GM06990 (cell line): ENCODE measurements around the gene YARS1.

Experiments
- DNase-seq: peaks from one replicate; pipeline ENCODE4 v3.0.0-alpha.2; 2011; ENCODE audit not compliant: insufficient read length; ENCODE audit errors: extremely low read depth
- H3K27me3 ChIP-seq: replicated peaks from 2 replicates; pipeline ENCODE4 v1.6.0; 2011; ENCODE audit warnings: low read length; ENCODE audit not compliant: control insufficient read depth, insufficient read depth
- H3K36me3 ChIP-seq: 2 replicates; pipeline ENCODE4 v1.5.1; 2011; ENCODE audit warnings: low read length; ENCODE audit not compliant: control insufficient read depth, insufficient read depth
- H3K4me3 ChIP-seq: replicated peaks from 2 replicates; pipeline ENCODE4 v1.5.1; 2011; ENCODE audit warnings: low read depth, mild to moderate bottlenecking, control low read depth, low read length
- TF ChIP-seq, protein P1 (sequence below): IDR thresholded peaks from 2 replicates; pipeline ENCODE4 v1.5.1; 2011; ENCODE audit warnings: low read length, control low read depth, mild to moderate bottlenecking, inconsistent platforms; ENCODE audit not compliant: insufficient read depth, poor library complexity, severe bottlenecking

The YARS1 gene

DNA sequence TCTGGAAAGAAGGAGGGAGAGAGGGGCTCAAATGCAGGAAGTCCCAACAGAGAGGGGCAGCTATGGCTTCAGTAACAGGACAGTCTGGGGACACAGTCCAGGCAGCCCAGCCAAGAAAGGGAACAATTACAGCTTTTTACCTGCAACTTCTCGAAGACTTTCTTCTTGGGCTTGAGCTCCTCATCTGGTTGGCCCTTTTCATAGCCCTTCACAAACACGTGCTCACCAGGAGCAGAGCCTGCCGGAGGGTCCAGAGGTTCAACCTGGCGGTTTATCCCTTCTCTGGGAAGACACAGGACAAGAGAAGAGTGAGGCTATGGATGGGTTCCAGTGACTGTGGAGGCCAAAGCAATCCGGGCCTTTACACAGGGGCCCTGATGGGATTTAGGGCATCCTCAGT lies 37.9 kb downstream of the YARS1 start:
- TF ChIP-seq, protein P1, sequence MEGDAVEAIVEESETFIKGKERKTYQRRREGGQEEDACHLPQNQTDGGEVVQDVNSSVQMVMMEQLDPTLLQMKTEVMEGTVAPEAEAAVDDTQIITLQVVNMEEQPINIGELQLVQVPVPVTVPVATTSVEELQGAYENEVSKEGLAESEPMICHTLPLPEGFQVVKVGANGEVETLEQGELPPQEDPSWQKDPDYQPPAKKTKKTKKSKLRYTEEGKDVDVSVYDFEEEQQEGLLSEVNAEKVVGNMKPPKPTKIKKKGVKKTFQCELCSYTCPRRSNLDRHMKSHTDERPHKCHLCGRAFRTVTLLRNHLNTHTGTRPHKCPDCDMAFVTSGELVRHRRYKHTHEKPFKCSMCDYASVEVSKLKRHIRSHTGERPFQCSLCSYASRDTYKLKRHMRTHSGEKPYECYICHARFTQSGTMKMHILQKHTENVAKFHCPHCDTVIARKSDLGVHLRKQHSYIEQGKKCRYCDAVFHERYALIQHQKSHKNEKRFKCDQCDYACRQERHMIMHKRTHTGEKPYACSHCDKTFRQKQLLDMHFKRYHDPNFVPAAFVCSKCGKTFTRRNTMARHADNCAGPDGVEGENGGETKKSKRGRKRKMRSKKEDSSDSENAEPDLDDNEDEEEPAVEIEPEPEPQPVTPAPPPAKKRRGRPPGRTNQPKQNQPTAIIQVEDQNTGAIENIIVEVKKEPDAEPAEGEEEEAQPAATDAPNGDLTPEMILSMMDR, result no peak
- DNase-seq, result no peak
- Histone ChIP-seq H3K36me3 (peaks cover 36% of the 10 kb centered on the region), H3K27me3 (no peaks in the 10 kb centered on the region), H3K4me3 (no peak overlapping the region)

- Histone ChIP-seq H3K27me3 (no peaks in the 10 kb centered on the region), H3K4me3 (no peak overlapping the region), H3K36me3 (peaks cover 31% of the 10 kb centered on the region)
- TF ChIP-seq, protein P1, result no peak
- no peak for DNase-seq
Observed at GRCh38 chr1:32775640-32776337, 41.4 kb downstream of the YARS1 start.

DNA sequence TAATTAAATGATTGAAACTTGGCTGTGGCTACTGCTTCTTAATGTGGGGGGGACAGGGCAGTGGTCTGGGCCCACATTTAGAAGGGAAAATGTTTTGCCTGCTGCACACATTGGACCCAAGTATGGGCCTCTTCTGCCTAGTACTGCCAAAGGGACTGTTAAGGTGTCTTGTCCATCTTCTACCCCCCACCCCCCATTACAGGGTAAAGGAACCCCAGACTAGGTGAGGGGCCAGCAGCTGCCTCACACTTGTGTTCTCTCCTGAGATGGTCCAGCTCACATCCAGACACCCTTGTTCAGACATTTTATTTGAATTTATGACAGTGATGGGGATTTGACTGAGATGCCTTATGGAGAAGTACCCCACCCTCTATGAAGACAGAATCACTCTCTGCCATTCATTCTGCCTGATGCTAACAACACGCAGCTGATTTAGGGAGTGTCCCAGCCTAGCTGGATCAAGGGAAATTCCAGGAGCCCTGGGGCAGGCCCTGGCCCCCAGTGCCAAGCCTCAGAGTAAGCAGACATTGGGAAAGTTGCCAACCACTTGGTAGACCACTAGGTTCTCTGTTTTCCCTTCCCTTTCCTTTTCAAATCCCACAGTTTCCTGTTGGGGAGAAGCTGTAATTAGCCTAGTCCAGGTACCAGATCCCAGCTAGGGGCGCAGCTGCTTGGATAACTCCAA lies 42.1 kb downstream of the YARS1 start:
- DNase-seq, result no peak
- Histone ChIP-seq H3K4me3 (no peak overlapping the region), H3K36me3 (peaks cover 26% of the 10 kb centered on the region), H3K27me3 (no peaks in the 10 kb centered on the region)
- TF ChIP-seq, protein P1, result no peak

DNA sequence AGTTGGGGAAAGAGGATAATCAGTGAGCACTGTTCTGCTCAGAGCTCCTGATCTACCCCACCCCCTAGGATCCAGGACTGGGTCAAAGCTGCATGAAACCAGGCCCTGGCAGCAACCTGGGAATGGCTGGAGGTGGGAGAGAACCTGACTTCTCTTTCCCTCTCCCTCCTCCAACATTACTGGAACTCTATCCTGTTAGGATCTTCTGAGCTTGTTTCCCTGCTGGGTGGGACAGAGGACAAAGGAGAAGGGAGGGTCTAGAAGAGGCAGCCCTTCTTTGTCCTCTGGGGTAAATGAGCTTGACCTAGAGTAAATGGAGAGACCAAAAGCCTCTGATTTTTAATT lies 42.7 kb downstream of the YARS1 start:
- peaks cover 22% of the 10 kb centered on the region for H3K36me3 ChIP-seq
- no peaks in the 10 kb centered on the region for H3K27me3 ChIP-seq
- TF ChIP-seq, protein P1, result no peak
- H3K4me3 ChIP-seq, result no peak overlapping the region
- DNase-seq, result no peak

DNA sequence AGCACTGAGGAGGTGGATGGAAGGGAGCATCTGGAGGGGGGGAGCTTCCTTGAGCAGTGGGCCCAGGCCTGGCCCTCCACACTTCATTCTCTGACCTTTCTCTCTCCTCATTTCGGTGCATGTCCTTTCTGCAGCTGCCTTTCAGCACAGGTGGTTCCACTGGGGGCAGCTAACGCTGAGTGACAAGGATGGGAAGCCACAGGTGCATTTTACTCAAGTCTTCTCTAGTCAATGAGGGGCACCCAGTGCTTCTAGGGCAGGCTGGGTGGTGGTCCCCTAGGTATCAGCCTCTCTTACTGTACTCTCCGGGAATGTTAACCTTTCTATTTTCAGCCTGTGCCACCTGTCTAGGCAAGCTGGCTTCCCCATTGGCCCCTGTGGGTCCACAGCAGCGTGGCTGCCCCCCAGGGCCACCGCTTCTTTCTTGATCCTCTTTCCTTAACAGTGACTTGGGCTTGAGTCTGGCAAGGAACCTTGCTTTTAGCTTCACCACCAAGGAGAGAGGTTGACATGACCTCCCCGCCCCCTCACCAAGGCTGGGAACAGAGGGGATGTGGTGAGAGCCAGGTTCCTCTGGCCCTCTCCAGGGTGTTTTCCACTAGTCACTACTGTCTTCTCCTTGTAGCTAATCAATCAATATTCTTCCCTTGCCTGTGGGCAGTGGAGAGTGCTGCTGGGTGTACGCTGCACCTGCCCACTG lies 43.2 kb downstream of the YARS1 start:
- no peak for DNase-seq
- Histone ChIP-seq H3K4me3 (no peak overlapping the region), H3K27me3 (no peaks in the 10 kb centered on the region), H3K36me3 (peaks cover 19% of the 10 kb centered on the region)
- TF ChIP-seq, protein P1, result no peak
